ENCODE measurements around the gene TMEM50A. TPM values are rescaled to one million over a fixed set of nuclear protein-coding genes. Genes with fewer than 3 reads are reported as not detected.
A peak's percentile ranks its signal among the peaks of the same experiment; 100 is the strongest.

The TMEM50A gene
- total RNA-seq, 6 experiments from 2014 or later, result 22.2 to 43.1 (median 36.4) TPM

GRCh38 chr1:25355841-25356395, 17.8 kb downstream of the TMEM50A start:
- Histone ChIP-seq H3K4me3 (no peak overlapping the region), H3K36me3 (peaks cover 0 to 31% (median 17%) of the 10 kb centered on the region in 4 donors), H3K4me1 (peaks cover 0 to 22% (median 10%) of the 10 kb centered on the region in 4 donors), H3K27me3 (no peaks in the 10 kb centered on the region), H3K27ac (peak overlapping the region in 1 of 3 donors; percentile 19), H3K9me3 (no peaks in the 10 kb centered on the region)
- TF ChIP-seq CTCF (IDR thresholded peaks at IDR 0.05), result no peak
- TF ChIP-seq POLR2A (IDR thresholded peaks at IDR 0.05), result no peak
- ATAC-seq, result peak; percentile 66 to 86 (median 74)
- DNase-seq, result no peak
- 40% methylated on average over 6 of the region's 6 CpGs for WGBS (ENCODE audit: insufficient coverage, low coverage, low lambda C conversion rate, missing lambda C conversion rate)
- intact Hi-C loops (cut with DNase I), result no loop called here

- Histone ChIP-seq H3K36me3 (peaks cover 0 to 33% (median 19%) of the 10 kb centered on the region in 4 donors), H3K9me3 (no peaks in the 10 kb centered on the region), H3K4me3 (no peak overlapping the region), H3K4me1 (peaks cover 0 to 22% (median 10%) of the 10 kb centered on the region in 4 donors), H3K27ac (peak overlapping the region in 1 of 3 donors; percentile 19), H3K27me3 (no peaks in the 10 kb centered on the region)
- intact Hi-C loops (cut with DNase I), result no loop called here
- TF ChIP-seq CTCF (IDR thresholded peaks at IDR 0.05) (no peak), POLR2A (IDR thresholded peaks at IDR 0.05) (no peak)
- ATAC-seq (peak; percentile 53 to 62 (median 60)), DNase-seq (no peak)
Observed at GRCh38 chr1:25356441-25356840, 18.3 kb downstream of the TMEM50A start.

- Histone ChIP-seq H3K36me3 (peaks cover 0 to 35% (median 19%) of the 10 kb centered on the region in 4 donors), H3K4me1 (peaks cover 0 to 22% (median 10%) of the 10 kb centered on the region in 4 donors), H3K4me3 (no peak overlapping the region), H3K27me3 (no peaks in the 10 kb centered on the region), H3K9me3 (no peaks in the 10 kb centered on the region), H3K27ac (no peak overlapping the region)
- WGBS (ENCODE audit: insufficient coverage, low coverage, low lambda C conversion rate, missing lambda C conversion rate), result 89% methylated on average over 1 of the region's 1 CpG
- TF ChIP-seq POLR2A (IDR thresholded peaks at IDR 0.05) (no peak), CTCF (IDR thresholded peaks at IDR 0.05) (no peak)
- intact Hi-C loops (cut with DNase I), result no loop called here
- DNase-seq (no peak), ATAC-seq (no peak)
Observed at GRCh38 chr1:25356848-25357247, 18.7 kb downstream of the TMEM50A start.

- intact Hi-C loops (cut with DNase I), result no loop called here
- H3K27ac ChIP-seq, result peak overlapping the region in 2 of 3 donors; percentile 2 to 9
- TF ChIP-seq CTCF (IDR thresholded peaks at IDR 0.05) (no peak), POLR2A (IDR thresholded peaks at IDR 0.05) (no peak)
- H3K36me3 ChIP-seq, result peaks cover 0 to 21% (median 9%) of the 10 kb centered on the region in 4 donors
- DNase-seq (no peak), ATAC-seq (peak in 2 of 4 donors; percentile 25 to 35)
- H3K27me3 ChIP-seq, result no peaks in the 10 kb centered on the region
- H3K9me3 ChIP-seq, result no peaks in the 10 kb centered on the region
- H3K4me1 ChIP-seq, result peaks cover 0 to 12% (median 6%) of the 10 kb centered on the region in 4 donors
- whole genome bisulfite sequencing (ENCODE audit: insufficient coverage, low coverage, low lambda C conversion rate, missing lambda C conversion rate), result 74% methylated on average over 4 of the region's 7 CpGs
- no peak overlapping the region for H3K4me3 ChIP-seq
Observed at GRCh38 chr1:25360596-25361581, 22.8 kb downstream of the TMEM50A start.

All from right lobe of liver (tissue), 6 donors.